Activated T-cell treated with anti-CD3 and anti-CD28 coated beads, Interleukin-2, amount 50 U/mL, for 72 hours (primary cell): ENCODE measurements around the gene SCML1. TPM values are rescaled to one million over a fixed set of nuclear protein-coding genes. Genes with fewer than 3 reads are reported as not detected.

Experiments used
- ATAC-seq, 2 donors: fragments of 150-1000 bp; cut with Tn5 transposase; replicated peaks in 1 of 2; 2 replicates each; pipeline ENCODE4 v1.10.0; 2021; ENCODE audit warnings: moderate library complexity in 2 of 2, mild to moderate bottlenecking in 1 of 2
- DNase-seq, 2 donors: peaks; one replicate each; pipeline ENCODE4 v3.0.0; 2021 to 2022; ENCODE audit warnings: mixed read lengths in 1 of 2
- H3K27ac Mint-ChIP-seq: one replicate; pipeline ENCODE4 v1.8.0; 2022; ENCODE audit warnings: mild to moderate bottlenecking, moderate library complexity, mixed read lengths
- H3K27me3 Mint-ChIP-seq: one replicate; pipeline ENCODE4 v1.8.0; 2022; ENCODE audit warnings: low read depth, mixed read lengths
- H3K36me3 Mint-ChIP-seq, 2 donors: one replicate each; pipeline ENCODE4 v1.8.0; 2022; ENCODE audit warnings: mixed read lengths in 2 of 2, mild to moderate bottlenecking in 1 of 2; ENCODE audit not compliant: insufficient read depth in 2 of 2
- H3K4me1 Mint-ChIP-seq: one replicate; pipeline ENCODE4 v1.8.0; 2022; ENCODE audit warnings: low read depth, mixed read lengths
- H3K4me3 Mint-ChIP-seq, 2 donors: one replicate each; pipeline ENCODE4 v1.8.0; 2022; ENCODE audit warnings: mild to moderate bottlenecking in 2 of 2, mixed read lengths in 2 of 2, moderate library complexity in 2 of 2
- H3K9me3 Mint-ChIP-seq, 2 donors: one replicate each; pipeline ENCODE4 v1.8.0; 2022; ENCODE audit warnings: mixed read lengths in 2 of 2
- total RNA-seq, 2 donors: library from RNA; stranded (reverse); gene quantifications; one replicate each; pipeline ENCODE4 v1.2.3, GENCODE V29; 2022

The SCML1 gene
- 1 to 10 TPM; 3.2 to 4.9 TPM for total RNA-seq

GRCh38 chrX:17736856-17737709 lies at the start of gene SCML1:
Gene SCML1, plus strand, starts transcription at chrX:17737493. Its CDS starts 6,694 bp downstream, at chrX:17744187.
- DNase-seq (peak; percentile 82 to 87), ATAC-seq (peak; percentile 80 to 85)
- peak within 1 kb of the TSS; percentile 91 to 95 for H3K4me3 Mint-ChIP-seq
- H3K36me3 Mint-ChIP-seq = peaks cover 0 to 3% of the 10 kb centered on the region in 2 donors
- H3K4me1 Mint-ChIP-seq = peaks cover 29% of the 10 kb centered on the region
- H3K9me3 Mint-ChIP-seq = no peaks in the 10 kb centered on the region
- H3K27ac Mint-ChIP-seq = peak within 1 kb of the TSS; percentile 79
- peaks cover 36% of the 10 kb centered on the region for H3K27me3 Mint-ChIP-seq

GRCh38 chrX:17687648-17688047 lies 49.6 kb upstream of the SCML1 start:
- peaks cover 8% of the 10 kb centered on the region for H3K27me3 Mint-ChIP-seq
- no peak for DNase-seq
- no peak for ATAC-seq
- H3K4me1 Mint-ChIP-seq = peaks cover 5% of the 10 kb centered on the region
- H3K36me3 Mint-ChIP-seq = no peaks in the 10 kb centered on the region
- H3K4me3 Mint-ChIP-seq = no peak overlapping the region
- no peak overlapping the region for H3K27ac Mint-ChIP-seq
- H3K9me3 Mint-ChIP-seq = peaks cover 0 to 4% of the 10 kb centered on the region in 2 donors

- H3K27me3 Mint-ChIP-seq = peaks cover 8% of the 10 kb centered on the region
- H3K27ac Mint-ChIP-seq = no peak overlapping the region
- ATAC-seq = peak; percentile 64 to 65
- H3K4me1 Mint-ChIP-seq = no peaks in the 10 kb centered on the region
- H3K4me3 Mint-ChIP-seq = no peak overlapping the region
- peaks cover 0 to 1% of the 10 kb centered on the region in 2 donors for H3K36me3 Mint-ChIP-seq
- H3K9me3 Mint-ChIP-seq = no peaks in the 10 kb centered on the region
- peak; percentile 30 to 49 for DNase-seq
These were observed 47.3 kb upstream of the SCML1 start for GRCh38 chrX:17689971-17690409.

GRCh38 chrX:17692709-17693346 lies 44.5 kb upstream of the SCML1 start:
- no peaks in the 10 kb centered on the region for H3K4me1 Mint-ChIP-seq
- H3K27ac Mint-ChIP-seq = no peak overlapping the region
- ATAC-seq (peak; percentile 80 to 92), DNase-seq (peak in 1 of 2 donors; percentile 8)
- peaks cover 8% of the 10 kb centered on the region for H3K27me3 Mint-ChIP-seq
- peaks cover 0 to 1% of the 10 kb centered on the region in 2 donors for H3K36me3 Mint-ChIP-seq
- no peaks in the 10 kb centered on the region for H3K9me3 Mint-ChIP-seq
- no peak overlapping the region for H3K4me3 Mint-ChIP-seq

GRCh38 chrX:17697191-17697590 lies 40.1 kb upstream of the SCML1 start:
- H3K4me3 Mint-ChIP-seq = no peak overlapping the region
- DNase-seq = no peak
- no peaks in the 10 kb centered on the region for H3K9me3 Mint-ChIP-seq
- no peak overlapping the region for H3K27ac Mint-ChIP-seq
- no peaks in the 10 kb centered on the region for H3K4me1 Mint-ChIP-seq
- ATAC-seq = no peak
- peaks cover 0 to 1% of the 10 kb centered on the region in 2 donors for H3K36me3 Mint-ChIP-seq
- H3K27me3 Mint-ChIP-seq = no peaks in the 10 kb centered on the region

GRCh38 chrX:17700976-17701375 lies 36.3 kb upstream of the SCML1 start:
- Mint-ChIP-seq H3K4me1 (no peaks in the 10 kb centered on the region), H3K4me3 (no peak overlapping the region), H3K27ac (no peak overlapping the region), H3K27me3 (no peaks in the 10 kb centered on the region), H3K9me3 (no peaks in the 10 kb centered on the region), H3K36me3 (no peaks in the 10 kb centered on the region)
- ATAC-seq (no peak), DNase-seq (no peak)

GRCh38 chrX:17703201-17703600 lies 34.1 kb upstream of the SCML1 start:
- H3K36me3 Mint-ChIP-seq = no peaks in the 10 kb centered on the region
- H3K27me3 Mint-ChIP-seq = no peaks in the 10 kb centered on the region
- no peak overlapping the region for H3K27ac Mint-ChIP-seq
- H3K4me3 Mint-ChIP-seq = no peak overlapping the region
- H3K9me3 Mint-ChIP-seq = no peaks in the 10 kb centered on the region
- no peaks in the 10 kb centered on the region for H3K4me1 Mint-ChIP-seq
- ATAC-seq = no peak
- DNase-seq = no peak

- H3K9me3 Mint-ChIP-seq = no peaks in the 10 kb centered on the region
- no peaks in the 10 kb centered on the region for H3K4me1 Mint-ChIP-seq
- peaks cover 1% of the 10 kb centered on the region for H3K27me3 Mint-ChIP-seq
- no peak for ATAC-seq
- DNase-seq = no peak
- no peak overlapping the region for H3K27ac Mint-ChIP-seq
- H3K36me3 Mint-ChIP-seq = no peaks in the 10 kb centered on the region
- no peak overlapping the region for H3K4me3 Mint-ChIP-seq
These were observed 32.1 kb upstream of the SCML1 start for GRCh38 chrX:17705211-17705610.

- no peaks in the 10 kb centered on the region for H3K4me1 Mint-ChIP-seq
- peaks cover 5% of the 10 kb centered on the region for H3K27me3 Mint-ChIP-seq
- no peak overlapping the region for H3K4me3 Mint-ChIP-seq
- no peaks in the 10 kb centered on the region for H3K9me3 Mint-ChIP-seq
- no peak overlapping the region for H3K27ac Mint-ChIP-seq
- no peaks in the 10 kb centered on the region for H3K36me3 Mint-ChIP-seq
- DNase-seq = no peak
- no peak for ATAC-seq
These were observed 30.6 kb upstream of the SCML1 start for GRCh38 chrX:17706676-17707075.

- Mint-ChIP-seq H3K27ac (no peak overlapping the region), H3K9me3 (no peaks in the 10 kb centered on the region), H3K27me3 (peaks cover 5% of the 10 kb centered on the region), H3K4me1 (no peaks in the 10 kb centered on the region), H3K36me3 (no peaks in the 10 kb centered on the region), H3K4me3 (no peak overlapping the region)
- ATAC-seq (no peak), DNase-seq (no peak)
These were observed 29.6 kb upstream of the SCML1 start for GRCh38 chrX:17707731-17708130.

GRCh38 chrX:17710871-17711301 lies 26.4 kb upstream of the SCML1 start:
- Mint-ChIP-seq H3K9me3 (no peaks in the 10 kb centered on the region), H3K36me3 (no peaks in the 10 kb centered on the region), H3K27ac (no peak overlapping the region), H3K4me1 (no peaks in the 10 kb centered on the region), H3K4me3 (no peak overlapping the region), H3K27me3 (peaks cover 12% of the 10 kb centered on the region)
- DNase-seq (no peak), ATAC-seq (peak; percentile 30 to 40)

GRCh38 chrX:17713288-17713687 lies 24.0 kb upstream of the SCML1 start:
- Mint-ChIP-seq H3K36me3 (no peaks in the 10 kb centered on the region), H3K27ac (no peak overlapping the region), H3K27me3 (peaks cover 12% of the 10 kb centered on the region), H3K4me1 (no peaks in the 10 kb centered on the region), H3K9me3 (no peaks in the 10 kb centered on the region), H3K4me3 (no peak overlapping the region)
- no peak for DNase-seq
- no peak for ATAC-seq

GRCh38 chrX:17718649-17719165 lies 18.6 kb upstream of the SCML1 start:
- H3K4me3 Mint-ChIP-seq = no peak overlapping the region
- H3K9me3 Mint-ChIP-seq = no peaks in the 10 kb centered on the region
- peaks cover 7% of the 10 kb centered on the region for H3K27me3 Mint-ChIP-seq
- no peaks in the 10 kb centered on the region for H3K4me1 Mint-ChIP-seq
- no peak overlapping the region for H3K27ac Mint-ChIP-seq
- no peaks in the 10 kb centered on the region for H3K36me3 Mint-ChIP-seq
- ATAC-seq (no peak), DNase-seq (no peak)
